ENCODE data around the gene DENND1B.
"Not testable (repeated sequence)": the region's sequence is repeated elsewhere in the genome, so short reads cannot be mapped to it uniquely, and the experiment has no call there.

Gene DENND1B

GRCh38 chr1:197553281-197553680, 222.0 kb downstream of the DENND1B start:
- DNase-seq (ENCODE audit: low read depth): no peak

GRCh38 chr1:197546989-197547388, 228.3 kb downstream of the DENND1B start:
- DNase-seq (ENCODE audit: low read depth): no peak

- no peak for DNase-seq (ENCODE audit: low read depth)
Observed at GRCh38 chr1:197544553-197544952, 230.7 kb downstream of the DENND1B start.

- no peak for DNase-seq (ENCODE audit: low read depth)
Observed at GRCh38 chr1:197544130-197544529, 231.2 kb downstream of the DENND1B start.

GRCh38 chr1:197541411-197541810, 233.9 kb downstream of the DENND1B start:
- DNase-seq (ENCODE audit: low read depth): no peak

- DNase-seq (ENCODE audit: low read depth): no peak
Observed at GRCh38 chr1:197526736-197527371, 248.4 kb downstream of the DENND1B start.

- DNase-seq (ENCODE audit: low read depth): peak; percentile 19
Observed at GRCh38 chr1:197521118-197521739, 254.1 kb downstream of the DENND1B start.

GRCh38 chr1:197519741-197520334, 255.4 kb downstream of the DENND1B start:
- DNase-seq (ENCODE audit: low read depth): no peak

- DNase-seq (ENCODE audit: low read depth): no peak
Observed at GRCh38 chr1:197515421-197515820, 259.9 kb downstream of the DENND1B start.

- no peak for DNase-seq (ENCODE audit: low read depth)
Observed at GRCh38 chr1:197510691-197511378, 264.4 kb downstream of the DENND1B start.

- DNase-seq (ENCODE audit: low read depth): no peak
Observed at GRCh38 chr1:197496722-197497121, 278.6 kb downstream of the DENND1B start.

- not testable (repeated sequence) for DNase-seq (ENCODE audit: low read depth)
Observed at GRCh38 chr1:197491505-197491904, 283.8 kb downstream of the DENND1B start.

GRCh38 chr1:197486946-197487345, 288.3 kb downstream of the DENND1B start:
- DNase-seq (ENCODE audit: low read depth): no peak

- DNase-seq (ENCODE audit: low read depth): no peak
Observed at GRCh38 chr1:197485790-197486189, 289.5 kb downstream of the DENND1B start.

- no peak for DNase-seq (ENCODE audit: low read depth)
Observed at GRCh38 chr1:197481101-197481500, 294.2 kb downstream of the DENND1B start.

- no peak for DNase-seq (ENCODE audit: low read depth)
Observed at GRCh38 chr1:197480446-197480845, 294.8 kb downstream of the DENND1B start.

- DNase-seq (ENCODE audit: low read depth): no peak
Observed at GRCh38 chr1:197472141-197472540, 303.1 kb downstream of the DENND1B start.

GRCh38 chr1:197471248-197471985, 303.9 kb downstream of the DENND1B start:
- no peak for DNase-seq (ENCODE audit: low read depth)

- DNase-seq (ENCODE audit: low read depth): no peak
Observed at GRCh38 chr1:197470330-197470729, 304.9 kb downstream of the DENND1B start.

GRCh38 chr1:197469620-197470210, 305.6 kb downstream of the DENND1B start:
- no peak for DNase-seq (ENCODE audit: low read depth)

- DNase-seq (ENCODE audit: low read depth): no peak
Observed at GRCh38 chr1:197468543-197469175, 306.6 kb downstream of the DENND1B start.

All from activated T-cell treated with anti-CD3 and anti-CD28 coated beads for 24 hours (primary cell).